Neural crest cell (in vitro differentiated cells): ENCODE results near the gene SMOC2. TPM values are rescaled to one million over a fixed set of nuclear protein-coding genes. Genes with fewer than 3 reads are reported as not detected.

Experiments
- DNase-seq: peaks from one replicate; pipeline ENCODE4 v3.0.0; 2021; ENCODE audit warnings: low read depth, mixed read lengths, low spot score
- H3K27ac Mint-ChIP-seq: one replicate; pipeline ENCODE4 v1.8.0; 2021; ENCODE audit warnings: mild to moderate bottlenecking, mixed read lengths; ENCODE audit not compliant: unreplicated experiment
- H3K27me3 Mint-ChIP-seq: 2 replicates; pipeline ENCODE4 v1.8.0; 2021; ENCODE audit warnings: low read depth, mild to moderate bottlenecking, mixed read lengths
- H3K36me3 Mint-ChIP-seq: 2 replicates; pipeline ENCODE4 v1.8.0; 2021; ENCODE audit warnings: low read depth, mild to moderate bottlenecking, mixed read lengths
- H3K4me1 Mint-ChIP-seq: 2 replicates; pipeline ENCODE4 v1.8.0; 2021; ENCODE audit warnings: mixed read lengths
- H3K4me3 Mint-ChIP-seq: one replicate; pipeline ENCODE4 v1.8.0; 2021; ENCODE audit warnings: mild to moderate bottlenecking, mixed read lengths
- H3K9me3 Mint-ChIP-seq: 2 replicates; pipeline ENCODE4 v1.8.0; 2021; ENCODE audit warnings: mixed read lengths
- CTCF ChIP-seq: fragments of 200-600 bp; sonication (generic); conservative IDR thresholded peaks from 2 replicates; pipeline ENCODE4 v1.5.0; 2021; ENCODE audit warnings: antibody characterized with exemption, mild to moderate bottlenecking
- total RNA-seq: library from RNA; stranded (reverse); gene quantifications from 2 replicates; pipeline ENCODE4 v1.2.1, GENCODE V29; 2021

Gene SMOC2
- total RNA-seq, 1 donor from 2014 or later = 0.23 TPM

GRCh38 chr6:168578036-168578435 is 137.1 kb downstream of the SMOC2 start:
- DNase-seq = no peak
- H3K9me3 Mint-ChIP-seq = no peaks in the 10 kb centered on the region
- H3K4me3 Mint-ChIP-seq = no peak overlapping the region
- no peak overlapping the region for H3K27ac Mint-ChIP-seq
- no peak for TF ChIP-seq CTCF
- no peaks in the 10 kb centered on the region for H3K36me3 Mint-ChIP-seq
- peaks cover 6% of the 10 kb centered on the region for H3K4me1 Mint-ChIP-seq
- H3K27me3 Mint-ChIP-seq = no peaks in the 10 kb centered on the region

- Mint-ChIP-seq H3K9me3 (no peaks in the 10 kb centered on the region), H3K4me3 (no peak overlapping the region), H3K4me1 (no peaks in the 10 kb centered on the region), H3K27ac (no peak overlapping the region), H3K36me3 (no peaks in the 10 kb centered on the region), H3K27me3 (no peaks in the 10 kb centered on the region)
- TF ChIP-seq CTCF = no peak
- no peak for DNase-seq
Observed at GRCh38 chr6:168581236-168581635, 140.3 kb downstream of the SMOC2 start.

- Mint-ChIP-seq H3K9me3 (no peaks in the 10 kb centered on the region), H3K27me3 (no peaks in the 10 kb centered on the region), H3K4me3 (no peak overlapping the region), H3K27ac (no peak overlapping the region), H3K36me3 (no peaks in the 10 kb centered on the region), H3K4me1 (no peaks in the 10 kb centered on the region)
- no peak for DNase-seq
- no peak for TF ChIP-seq CTCF
Observed at GRCh38 chr6:168581706-168582105, 140.7 kb downstream of the SMOC2 start.

- Mint-ChIP-seq H3K4me1 (no peaks in the 10 kb centered on the region), H3K9me3 (no peaks in the 10 kb centered on the region), H3K27me3 (no peaks in the 10 kb centered on the region), H3K36me3 (no peaks in the 10 kb centered on the region), H3K4me3 (no peak overlapping the region), H3K27ac (no peak overlapping the region)
- TF ChIP-seq CTCF = no peak
- no peak for DNase-seq
Observed at GRCh38 chr6:168582571-168582981, 141.6 kb downstream of the SMOC2 start.

- no peaks in the 10 kb centered on the region for H3K27me3 Mint-ChIP-seq
- H3K9me3 Mint-ChIP-seq = no peaks in the 10 kb centered on the region
- TF ChIP-seq CTCF = no peak
- no peaks in the 10 kb centered on the region for H3K36me3 Mint-ChIP-seq
- DNase-seq = no peak
- no peak overlapping the region for H3K27ac Mint-ChIP-seq
- no peaks in the 10 kb centered on the region for H3K4me1 Mint-ChIP-seq
- H3K4me3 Mint-ChIP-seq = no peak overlapping the region
Observed at GRCh38 chr6:168583126-168583525, 142.1 kb downstream of the SMOC2 start.

GRCh38 chr6:168583821-168584220 is 142.8 kb downstream of the SMOC2 start:
- Mint-ChIP-seq H3K27ac (peak overlapping the region; percentile 53), H3K4me3 (no peak overlapping the region), H3K4me1 (no peaks in the 10 kb centered on the region), H3K27me3 (no peaks in the 10 kb centered on the region), H3K9me3 (no peaks in the 10 kb centered on the region), H3K36me3 (no peaks in the 10 kb centered on the region)
- no peak for TF ChIP-seq CTCF
- DNase-seq = no peak
